Neuron (in vitro differentiated cells): ENCODE results near the gene PIGK.
"Not testable (repeated sequence)": the region's sequence is repeated elsewhere in the genome, so short reads cannot be mapped to it uniquely, and the experiment has no call there.

Experiments
- H2AFZ ChIP-seq: one replicate; pipeline ENCODE4 v1.6.1; 2013; ENCODE audit warnings: low read depth, mild to moderate bottlenecking, inconsistent platforms, low read length, moderate library complexity
- H3K27me3 ChIP-seq: one replicate; pipeline ENCODE4 v1.6.1; 2013; ENCODE audit warnings: low read length; ENCODE audit not compliant: insufficient read depth
- H3K36me3 ChIP-seq: one replicate; pipeline ENCODE4 v1.6.1; 2013; ENCODE audit warnings: low read length; ENCODE audit not compliant: insufficient read depth
- H3K4me1 ChIP-seq: one replicate; pipeline ENCODE4 v1.6.1; 2013; ENCODE audit warnings: low read length; ENCODE audit not compliant: insufficient read depth
- H3K4me3 ChIP-seq: 2 replicates; pipeline ENCODE4 v1.5.1; 2013; ENCODE audit warnings: mild to moderate bottlenecking, low read length, moderate library complexity
- H3K9me3 ChIP-seq: one replicate; pipeline ENCODE4 v1.6.1; 2013; ENCODE audit warnings: low read length

Gene PIGK

GRCh38 chr1:77179632-77180031 lies 39.6 kb downstream of the PIGK start:
- Histone ChIP-seq H3K9me3 (peaks cover 11% of the 10 kb centered on the region), H3K4me1 (peaks cover 13% of the 10 kb centered on the region), H3K4me3 (no peak overlapping the region), H3K27me3 (no peaks in the 10 kb centered on the region), H3K36me3 (no peaks in the 10 kb centered on the region), H2AFZ (no peak overlapping the region)

GRCh38 chr1:77175230-77175844 lies 43.9 kb downstream of the PIGK start:
- H3K36me3 ChIP-seq: no peaks in the 10 kb centered on the region
- no peak overlapping the region for H2AFZ ChIP-seq
- no peak overlapping the region for H3K4me3 ChIP-seq
- H3K4me1 ChIP-seq: no peaks in the 10 kb centered on the region
- peaks cover 12% of the 10 kb centered on the region for H3K9me3 ChIP-seq
- no peaks in the 10 kb centered on the region for H3K27me3 ChIP-seq

- Histone ChIP-seq H3K4me1 (no peaks in the 10 kb centered on the region), H3K9me3 (peaks cover 4% of the 10 kb centered on the region), H3K4me3 (no peak overlapping the region), H2AFZ (no peak overlapping the region), H3K27me3 (no peaks in the 10 kb centered on the region), H3K36me3 (no peaks in the 10 kb centered on the region)
These were observed 48.5 kb downstream of the PIGK start for GRCh38 chr1:77170687-77171086.

- no peaks in the 10 kb centered on the region for H3K36me3 ChIP-seq
- no peak overlapping the region for H3K4me3 ChIP-seq
- no peaks in the 10 kb centered on the region for H3K4me1 ChIP-seq
- H3K27me3 ChIP-seq: no peaks in the 10 kb centered on the region
- H2AFZ ChIP-seq: no peak overlapping the region
- H3K9me3 ChIP-seq: no peaks in the 10 kb centered on the region
These were observed 50.9 kb downstream of the PIGK start for GRCh38 chr1:77168358-77168757.

GRCh38 chr1:77164434-77164944 lies 54.7 kb downstream of the PIGK start:
- Histone ChIP-seq H3K36me3 (peaks cover 9% of the 10 kb centered on the region), H2AFZ (no peak overlapping the region), H3K4me1 (no peaks in the 10 kb centered on the region), H3K4me3 (no peak overlapping the region), H3K9me3 (peaks cover 6% of the 10 kb centered on the region), H3K27me3 (no peaks in the 10 kb centered on the region)

GRCh38 chr1:77159706-77160105 lies 59.5 kb downstream of the PIGK start:
- not testable (repeated sequence) for H3K27me3 ChIP-seq, H2AFZ ChIP-seq, H3K4me1 ChIP-seq, H3K4me3 ChIP-seq
- Histone ChIP-seq H3K36me3 (peaks cover 11% of the 10 kb centered on the region), H3K9me3 (peaks cover 16% of the 10 kb centered on the region)

GRCh38 chr1:77156214-77156613 lies 63.0 kb downstream of the PIGK start:
- Histone ChIP-seq H3K4me3 (no peak overlapping the region), H3K4me1 (no peaks in the 10 kb centered on the region), H3K36me3 (peaks cover 9% of the 10 kb centered on the region), H2AFZ (no peak overlapping the region), H3K27me3 (no peaks in the 10 kb centered on the region), H3K9me3 (peaks cover 16% of the 10 kb centered on the region)

- H2AFZ ChIP-seq: no peak overlapping the region
- H3K9me3 ChIP-seq: peaks cover 2% of the 10 kb centered on the region
- no peaks in the 10 kb centered on the region for H3K4me1 ChIP-seq
- no peaks in the 10 kb centered on the region for H3K27me3 ChIP-seq
- H3K4me3 ChIP-seq: no peak overlapping the region
- no peaks in the 10 kb centered on the region for H3K36me3 ChIP-seq
These were observed 73.0 kb downstream of the PIGK start for GRCh38 chr1:77146270-77146669.

GRCh38 chr1:77143529-77144121 lies 75.6 kb downstream of the PIGK start:
- H3K9me3 ChIP-seq: no peaks in the 10 kb centered on the region
- no peaks in the 10 kb centered on the region for H3K27me3 ChIP-seq
- no peaks in the 10 kb centered on the region for H3K4me1 ChIP-seq
- H3K36me3 ChIP-seq: no peaks in the 10 kb centered on the region
- no peak overlapping the region for H2AFZ ChIP-seq
- H3K4me3 ChIP-seq: no peak overlapping the region

- Histone ChIP-seq H3K36me3 (no peaks in the 10 kb centered on the region), H3K9me3 (peaks cover 4% of the 10 kb centered on the region), H3K4me3 (no peak overlapping the region), H3K4me1 (no peaks in the 10 kb centered on the region), H3K27me3 (no peaks in the 10 kb centered on the region), H2AFZ (no peak overlapping the region)
These were observed 79.8 kb downstream of the PIGK start for GRCh38 chr1:77139389-77139788.

GRCh38 chr1:77134359-77134758 lies 84.9 kb downstream of the PIGK start:
- no peaks in the 10 kb centered on the region for H3K36me3 ChIP-seq
- no peak overlapping the region for H2AFZ ChIP-seq
- H3K4me3 ChIP-seq: no peak overlapping the region
- no peaks in the 10 kb centered on the region for H3K27me3 ChIP-seq
- H3K4me1 ChIP-seq: no peaks in the 10 kb centered on the region
- H3K9me3 ChIP-seq: peaks cover 4% of the 10 kb centered on the region

GRCh38 chr1:77133731-77134358 lies 85.4 kb downstream of the PIGK start:
- no peak overlapping the region for H3K4me3 ChIP-seq
- peaks cover 4% of the 10 kb centered on the region for H3K9me3 ChIP-seq
- no peaks in the 10 kb centered on the region for H3K36me3 ChIP-seq
- H3K27me3 ChIP-seq: no peaks in the 10 kb centered on the region
- H2AFZ ChIP-seq: no peak overlapping the region
- no peaks in the 10 kb centered on the region for H3K4me1 ChIP-seq

- H3K4me1 ChIP-seq: peaks cover 1% of the 10 kb centered on the region
- no peaks in the 10 kb centered on the region for H3K36me3 ChIP-seq
- no peaks in the 10 kb centered on the region for H3K27me3 ChIP-seq
- no peaks in the 10 kb centered on the region for H3K9me3 ChIP-seq
- no peak overlapping the region for H3K4me3 ChIP-seq
- H2AFZ ChIP-seq: no peak overlapping the region
These were observed 92.9 kb downstream of the PIGK start for GRCh38 chr1:77126307-77126706.
